HS-5 (cell line): ENCODE data around the gene OR2T12.
"Not testable (repeated sequence)": the region's sequence is repeated elsewhere in the genome, so short reads cannot be mapped to it uniquely, and the experiment has no call there.

Experiments used
- DNase-seq: peaks from one replicate; pipeline ENCODE4 v3.0.0-alpha.2; 2012; ENCODE audit warnings: low read depth

Gene OR2T12

GRCh38 chr1:248303324-248303723 is at the start of gene OR2T12:
Gene OR2T12 (minus strand): TSS chr1:248303424. CDS start chr1:248295578, 7,846 bp downstream.
- DNase-seq, result no peak

DNA sequence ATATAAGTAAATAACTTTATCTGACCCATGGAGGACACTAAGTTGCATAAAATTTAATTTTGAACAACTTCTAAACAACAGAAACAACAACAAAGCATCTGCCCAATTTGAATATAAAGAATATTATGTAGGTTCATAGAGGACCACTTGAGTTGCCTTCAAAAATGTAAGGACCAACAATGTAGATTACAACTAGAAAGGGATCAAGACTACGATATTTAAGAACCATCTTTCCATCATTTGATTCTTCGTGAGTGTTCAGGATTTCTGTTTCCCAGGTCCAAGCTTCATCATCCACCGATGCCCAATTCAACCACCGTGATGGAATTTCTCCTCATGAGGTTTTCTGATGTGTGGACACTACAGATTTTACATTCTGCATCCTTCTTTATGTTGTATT is 45.3 kb upstream of the OR2T12 start, which contains the start of gene OR14C36:
TSS of gene OR14C36 (plus strand) at position 301 of the 400 bp plus-strand sequence. CDS start at position 301, 0 bp downstream.
- no peak for DNase-seq

GRCh38 chr1:248343451-248343850 is 40.2 kb upstream of the OR2T12 start:
- DNase-seq, result no peak

DNA sequence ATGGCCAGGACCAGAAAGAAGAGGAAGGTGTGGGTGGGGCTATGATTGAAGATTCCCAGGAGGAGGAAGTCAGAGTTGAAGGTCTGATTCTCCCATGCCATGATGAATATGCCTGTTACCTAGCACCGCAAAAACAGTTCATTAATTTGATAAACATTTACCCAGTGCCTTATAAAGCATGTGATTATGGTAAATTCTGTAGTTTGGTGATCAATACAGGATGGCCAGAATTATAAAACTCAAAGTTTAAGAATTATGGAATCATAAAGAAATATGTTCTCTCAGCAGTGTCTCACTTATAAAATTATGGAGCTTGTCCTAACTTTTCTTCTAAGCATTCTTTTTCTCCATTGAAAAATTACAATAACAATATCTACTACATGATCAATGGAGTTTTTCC is 21.2 kb upstream of the OR2T12 start, which contains the start of gene OR2M7:
TSS of gene OR2M7 (minus strand) at position 101 of the 400 bp plus-strand sequence. CDS start at position 101, 0 bp downstream.
- no peak for DNase-seq

DNA sequence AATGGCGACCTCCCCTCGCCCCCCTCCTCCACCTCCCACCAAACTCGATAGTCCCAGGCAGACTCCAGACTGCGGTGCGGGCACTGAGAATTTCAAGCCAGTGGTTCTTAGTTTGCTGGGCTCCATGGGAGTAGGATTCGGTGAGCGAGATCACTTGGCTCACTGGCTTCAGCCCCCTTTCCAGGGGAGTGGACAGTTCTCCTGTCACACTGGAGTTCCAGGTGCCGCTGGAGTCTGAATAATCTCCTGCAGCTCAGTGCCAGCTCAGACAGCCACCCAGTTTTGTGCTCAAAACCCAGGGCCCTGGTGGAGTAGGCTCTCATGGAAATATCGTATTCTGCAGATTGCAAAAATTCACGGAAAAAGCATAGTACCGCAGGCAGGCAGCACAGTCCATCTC is 13.6 kb upstream of the OR2T12 start:
- no peak for DNase-seq

- DNase-seq, result not testable (repeated sequence)
These were observed 3.5 kb upstream of the OR2T12 start for GRCh38 chr1:248306740-248307139.

- DNase-seq, result no peak
These were observed 2.9 kb upstream of the OR2T12 start for GRCh38 chr1:248306103-248306502.

- not testable (repeated sequence) for DNase-seq
These were observed 2.4 kb upstream of the OR2T12 start for GRCh38 chr1:248305672-248306071.

- DNase-seq, result no peak
These were observed 14.8 kb downstream of the OR2T12 start for GRCh38 chr1:248288391-248288790.

DNA sequence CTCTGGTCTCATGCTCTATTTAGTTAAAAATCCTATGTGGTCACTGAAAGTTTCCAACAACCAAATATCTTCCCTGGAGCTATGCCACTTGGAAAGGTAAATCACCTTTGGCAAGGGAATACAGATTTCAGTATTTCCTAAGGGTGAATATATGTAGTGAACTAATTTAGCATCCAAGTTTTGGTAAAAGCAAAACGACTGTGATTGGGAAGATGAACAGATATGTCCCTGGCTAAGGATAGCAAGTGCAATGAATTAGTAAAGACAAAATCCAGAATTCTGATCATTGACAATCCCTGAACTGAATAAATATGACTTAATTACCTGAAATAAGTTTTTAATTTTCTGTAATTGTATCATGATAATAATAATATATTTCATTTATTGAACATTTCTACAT is 25.3 kb downstream of the OR2T12 start, which contains the start of gene OR2T33:
TSS of gene OR2T33 (minus strand) at position 101 of the 400 bp plus-strand sequence. CDS start 4,162 bp downstream, outside the sequence.
- no peak for DNase-seq

GRCh38 chr1:248273225-248273624 is 30.0 kb downstream of the OR2T12 start:
- DNase-seq, result not testable (repeated sequence)

DNA sequence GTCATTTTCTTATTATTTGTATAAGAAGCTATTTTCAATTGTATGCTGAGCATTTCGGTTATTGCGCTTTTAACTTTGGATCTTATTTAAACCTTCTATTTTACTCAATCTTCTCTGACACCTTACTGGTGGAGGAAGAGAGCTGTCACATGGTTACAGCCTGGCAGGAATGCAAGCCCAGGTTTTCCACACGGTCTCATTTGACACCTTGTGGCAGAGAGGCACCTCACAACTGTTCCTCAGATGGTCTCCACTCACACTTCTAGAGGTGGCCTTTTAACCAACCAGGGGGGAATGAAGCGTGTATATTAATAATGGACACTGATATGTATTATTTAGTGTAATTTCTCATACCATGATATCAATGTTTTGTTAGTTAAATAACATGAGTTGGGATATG is 35.0 kb downstream of the OR2T12 start:
- no peak for DNase-seq

- DNase-seq, result not testable (repeated sequence)
These were observed 43.9 kb downstream of the OR2T12 start for GRCh38 chr1:248259309-248259708.

- DNase-seq, result no peak
These were observed 60.0 kb downstream of the OR2T12 start for GRCh38 chr1:248243204-248243603.
